CD1c-positive myeloid dendritic cell (primary cell): ENCODE data around the gene RNF207.
A peak's percentile ranks its signal among the peaks of the same experiment; 100 is the strongest.

Source experiments
- DNase-seq: peaks from one replicate; pipeline ENCODE4 v3.0.0-alpha.2; 2016; ENCODE audit errors: extremely low spot score

RNF207 gene

GRCh38 chr1:6205849-6206519 lies at the start of gene RNF207:
Gene RNF207 (plus strand): TSS chr1:6206119. CDS start chr1:6206536, 417 bp downstream.
- peak; percentile 66 for DNase-seq

GRCh38 chr1:6157132-6157527 lies 48.8 kb upstream of the RNF207 start:
- no peak for DNase-seq

GRCh38 chr1:6157528-6158174 lies 48.3 kb upstream of the RNF207 start:
- no peak for DNase-seq

- no peak for DNase-seq
These were observed 47.7 kb upstream of the RNF207 start for GRCh38 chr1:6158181-6158580.

- DNase-seq, result no peak
These were observed 43.6 kb upstream of the RNF207 start for GRCh38 chr1:6162341-6162740.

- no peak for DNase-seq
These were observed 43.1 kb upstream of the RNF207 start for GRCh38 chr1:6162773-6163172.

GRCh38 chr1:6163191-6163972 lies 42.5 kb upstream of the RNF207 start:
- DNase-seq, result no peak

GRCh38 chr1:6163973-6164617 lies 41.8 kb upstream of the RNF207 start:
- no peak for DNase-seq

GRCh38 chr1:6165027-6165426 lies 40.9 kb upstream of the RNF207 start:
- no peak for DNase-seq

- no peak for DNase-seq
These were observed 40.4 kb upstream of the RNF207 start for GRCh38 chr1:6165441-6165985.

- DNase-seq, result no peak
These were observed 39.7 kb upstream of the RNF207 start for GRCh38 chr1:6166221-6166620.

- no peak for DNase-seq
These were observed 39.1 kb upstream of the RNF207 start for GRCh38 chr1:6166655-6167390.

- DNase-seq, result no peak
These were observed 38.3 kb upstream of the RNF207 start for GRCh38 chr1:6167391-6168303.

- no peak for DNase-seq
These were observed 36.9 kb upstream of the RNF207 start for GRCh38 chr1:6168947-6169586.

- no peak for DNase-seq
These were observed 35.7 kb upstream of the RNF207 start for GRCh38 chr1:6170116-6170741.

GRCh38 chr1:6170742-6171201 lies 35.1 kb upstream of the RNF207 start:
- no peak for DNase-seq

- DNase-seq, result no peak
These were observed 34.3 kb upstream of the RNF207 start for GRCh38 chr1:6171548-6172124.

GRCh38 chr1:6172549-6172948 lies 33.4 kb upstream of the RNF207 start:
- DNase-seq, result no peak
